Uterus (tissue), 2 donors: Measurements from ENCODE around the gene IVNS1ABP.

Source experiments
- POLR2A ChIP-seq, 2 donors: fragments of 450-650 bp; IDR thresholded peaks; one replicate each; pipeline ENCODE4 v1.6.1; 2016; ENCODE audit warnings: antibody characterized with exemption in 2 of 2, mild to moderate bottlenecking in 1 of 2, moderate library complexity in 1 of 2
- TF ChIP-seq, protein P1 (sequence below), 4 experiments: fragments of 200-600 bp in 2 of 4; fragments of 450-650 bp in 2 of 4; sonication (generic) in 2 of 4; IDR thresholded peaks; one replicate each; pipeline ENCODE4 v1.5.1; 2016 to 2019; ENCODE audit warnings: antibody characterized with exemption in 4 of 4, mild to moderate bottlenecking in 2 of 4, moderate library complexity in 1 of 4

- TF ChIP-seq, protein P1, sequence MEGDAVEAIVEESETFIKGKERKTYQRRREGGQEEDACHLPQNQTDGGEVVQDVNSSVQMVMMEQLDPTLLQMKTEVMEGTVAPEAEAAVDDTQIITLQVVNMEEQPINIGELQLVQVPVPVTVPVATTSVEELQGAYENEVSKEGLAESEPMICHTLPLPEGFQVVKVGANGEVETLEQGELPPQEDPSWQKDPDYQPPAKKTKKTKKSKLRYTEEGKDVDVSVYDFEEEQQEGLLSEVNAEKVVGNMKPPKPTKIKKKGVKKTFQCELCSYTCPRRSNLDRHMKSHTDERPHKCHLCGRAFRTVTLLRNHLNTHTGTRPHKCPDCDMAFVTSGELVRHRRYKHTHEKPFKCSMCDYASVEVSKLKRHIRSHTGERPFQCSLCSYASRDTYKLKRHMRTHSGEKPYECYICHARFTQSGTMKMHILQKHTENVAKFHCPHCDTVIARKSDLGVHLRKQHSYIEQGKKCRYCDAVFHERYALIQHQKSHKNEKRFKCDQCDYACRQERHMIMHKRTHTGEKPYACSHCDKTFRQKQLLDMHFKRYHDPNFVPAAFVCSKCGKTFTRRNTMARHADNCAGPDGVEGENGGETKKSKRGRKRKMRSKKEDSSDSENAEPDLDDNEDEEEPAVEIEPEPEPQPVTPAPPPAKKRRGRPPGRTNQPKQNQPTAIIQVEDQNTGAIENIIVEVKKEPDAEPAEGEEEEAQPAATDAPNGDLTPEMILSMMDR (IDR thresholded peaks at IDR 0.05), result no peak
- no peak for TF ChIP-seq POLR2A (IDR thresholded peaks at IDR 0.05)
Observed at GRCh38 chr1:185265314-185265713, 51.7 kb downstream of the IVNS1ABP start.
